Keratinocyte (primary cell): Measurements from ENCODE around the gene PURA. TPM values are rescaled to one million over a fixed set of nuclear protein-coding genes. Genes with fewer than 3 reads are reported as not detected.

ENCODE experiments used
- DNase-seq: peaks from one replicate; pipeline ENCODE4 v3.0.0-alpha.2; 2011; ENCODE audit warnings: low read depth, missing footprints, low spot score
- FAIRE-seq: peaks from 2 replicates; lab custom pipeline; 2011; peaks lifted over from hg19 to GRCh38; lab: Jason Lieb, UNC
- H2AFZ ChIP-seq: 2 replicates; pipeline ENCODE4 v1.6.0; 2012; ENCODE audit warnings: low read length, control low read depth, inconsistent platforms; ENCODE audit not compliant: control insufficient read depth
- H3K27ac ChIP-seq: 2 replicates; pipeline ENCODE4 v1.5.1; 2011; ENCODE audit warnings: low read length; ENCODE audit not compliant: control insufficient read depth, insufficient read depth
- H3K27me3 ChIP-seq: 3 replicates; pipeline ENCODE4 v1.6.0; 2011; ENCODE audit warnings: low read length; ENCODE audit not compliant: control insufficient read depth, insufficient read depth; ENCODE audit errors: extremely low read depth
- H3K36me3 ChIP-seq, 2 experiments: 2 replicates in 1 of 2; 3 replicates in 1 of 2; pipeline ENCODE4 v1.5.1; 2011; ENCODE audit warnings: low read length in 2 of 2, mild to moderate bottlenecking in 1 of 2; ENCODE audit not compliant: control insufficient read depth in 2 of 2, insufficient read depth in 2 of 2; ENCODE audit errors: extremely low read depth in 1 of 2
- H3K4me1 ChIP-seq: 3 replicates; pipeline ENCODE4 v1.5.1; 2011; ENCODE audit warnings: low read length; ENCODE audit not compliant: control insufficient read depth, insufficient read depth; ENCODE audit errors: extremely low read depth
- H3K4me2 ChIP-seq: 3 replicates; pipeline ENCODE4 v1.6.0; 2011; ENCODE audit warnings: low read depth, low read length; ENCODE audit not compliant: control insufficient read depth, insufficient read depth; ENCODE audit errors: extremely low read depth
- H3K4me3 ChIP-seq, 3 experiments: fragments of 200-600 bp in 1 of 3; sonication (generic) in 1 of 3; 2 replicates in 2 of 3; 3 replicates in 1 of 3; pipeline ENCODE4 v1.5.1; 2011 to 2016; ENCODE audit warnings: low read length in 3 of 3, mild to moderate bottlenecking in 3 of 3, control low read depth in 2 of 3, inconsistent platforms in 1 of 3, low read depth in 1 of 3, mixed read lengths in 1 of 3, mixed run types in 1 of 3, moderate library complexity in 1 of 3; ENCODE audit not compliant: control insufficient read depth in 2 of 3, insufficient read depth in 2 of 3; ENCODE audit errors: extremely low read depth in 1 of 3
- H3K79me2 ChIP-seq: 2 replicates; pipeline ENCODE4 v1.6.0; 2012; ENCODE audit warnings: low read length; ENCODE audit not compliant: control insufficient read depth, insufficient read depth
- H3K9ac ChIP-seq: 3 replicates; pipeline ENCODE4 v1.6.0; 2011; ENCODE audit warnings: low read length; ENCODE audit not compliant: control insufficient read depth, insufficient read depth; ENCODE audit errors: extremely low read depth
- H3K9me1 ChIP-seq: 3 replicates; pipeline ENCODE4 v1.6.0; 2011; ENCODE audit warnings: low read length; ENCODE audit not compliant: control insufficient read depth, insufficient read depth; ENCODE audit errors: extremely low read depth
- H3K9me3 ChIP-seq: 2 replicates; pipeline ENCODE4 v1.5.1; 2012; ENCODE audit warnings: low read depth, low read length; ENCODE audit not compliant: control insufficient read depth
- H4K20me1 ChIP-seq: 3 replicates; pipeline ENCODE4 v1.6.0; 2011; ENCODE audit warnings: low read length; ENCODE audit not compliant: control insufficient read depth, insufficient read depth; ENCODE audit errors: extremely low read depth
- CTCF ChIP-seq, 3 experiments: IDR thresholded peaks in 1 of 3; conservative IDR thresholded peaks in 1 of 3; optimal IDR thresholded peaks in 1 of 3; 2 replicates in 2 of 3; 3 replicates in 1 of 3; pipeline versions ENCODE3 to v1.5.1; 2011; ENCODE audit warnings: low read length in 3 of 3, mild to moderate bottlenecking in 3 of 3, moderate library complexity in 2 of 3, control low read depth in 1 of 3, inconsistent platforms in 1 of 3; ENCODE audit not compliant: insufficient read depth in 2 of 3; ENCODE audit errors: extremely low read depth in 1 of 3
- EZH2 ChIP-seq: IDR thresholded peaks from one replicate; pipeline ENCODE4 v1.6.1; 2012; ENCODE audit warnings: inconsistent platforms, mild to moderate bottlenecking, low read length, moderate library complexity
- dilution Hi-C: fragments of 300-500 bp; cut with MboI; formaldehyde crosslinking; loops from one replicate; pipeline ENCODE4 v1.7.0; 2020; ENCODE audit warnings: low sequenced_read_pairs; ENCODE audit not compliant: extremely low pct_ligation_motif_present
- polyA plus RNA-seq, 5 experiments: library from polyadenylated mRNA; depleted of rRNA in 3 of 5; stranded (reverse) in 3 of 5; stranded (forward) in 1 of 5; unstranded in 1 of 5; fragments of >200 nt; gene quantifications; 1 replicate in 1 of 5; 2 replicates in 3 of 5; 3 replicates in 1 of 5; pipeline versions ENCODE4 v1.2.1 to v1.2.3, GENCODE V29; 2011 to 2012; ENCODE audit warnings: missing spikeins in 2 of 5, low read depth in 1 of 5, low replicate concordance in 1 of 5

PURA gene
- polyA plus RNA-seq, 1 donor (not counting 4 experiments of a cell fraction or from before 2014, with no cell fraction given) = 4.1 TPM

- no peaks in the 10 kb centered on the region for H3K36me3 ChIP-seq
- peaks cover 4% of the 10 kb centered on the region for H3K79me2 ChIP-seq
- H2AFZ ChIP-seq = no peak overlapping the region
- DNase-seq (no peak), FAIRE-seq (no peak)
- no peaks in the 10 kb centered on the region for H4K20me1 ChIP-seq
- TF ChIP-seq EZH2 (no peak), CTCF (optimal IDR thresholded peaks at IDR 0.05 in 1 of 3, IDR thresholded peaks at IDR 0.05 in 1 of 3, conservative IDR thresholded peaks at IDR 0.05 in 1 of 3; ENCODE audit: extremely low read depth in 1 of 3, insufficient read depth in 2 of 3, low read length in 3 of 3) (no peak)
- H3K9me1 ChIP-seq = no peaks in the 10 kb centered on the region
- H3K27ac ChIP-seq = no peak overlapping the region
- no peak overlapping the region for H3K9ac ChIP-seq
- H3K4me3 ChIP-seq = no peak overlapping the region
- H3K27me3 ChIP-seq = no peaks in the 10 kb centered on the region
- H3K4me2 ChIP-seq = no peak overlapping the region
- dilution Hi-C loops = no loop called here
- no peaks in the 10 kb centered on the region for H3K9me3 ChIP-seq
- H3K4me1 ChIP-seq = peaks cover 18% of the 10 kb centered on the region
Observed at GRCh38 chr5:140128376-140128775, 14.5 kb downstream of the PURA start.

GRCh38 chr5:140130949-140131733 lies 17.2 kb downstream of the PURA start:
- H3K36me3 ChIP-seq = no peaks in the 10 kb centered on the region
- no peak overlapping the region for H3K9ac ChIP-seq
- no peak overlapping the region for H3K27ac ChIP-seq
- dilution Hi-C loops = no loop called here
- peak overlapping the region; percentile 43 for H2AFZ ChIP-seq
- peak overlapping the region in 1 of 3 experiments; percentile 32 for H3K4me3 ChIP-seq
- H3K79me2 ChIP-seq = peaks cover 4% of the 10 kb centered on the region
- FAIRE-seq (no peak), DNase-seq (no peak)
- H4K20me1 ChIP-seq = no peaks in the 10 kb centered on the region
- no peaks in the 10 kb centered on the region for H3K27me3 ChIP-seq
- H3K4me2 ChIP-seq = peak overlapping the region; percentile 82
- H3K9me1 ChIP-seq = no peaks in the 10 kb centered on the region
- TF ChIP-seq EZH2 (no peak), CTCF (optimal IDR thresholded peaks at IDR 0.05 in 1 of 3, IDR thresholded peaks at IDR 0.05 in 1 of 3, conservative IDR thresholded peaks at IDR 0.05 in 1 of 3; ENCODE audit: extremely low read depth in 1 of 3, insufficient read depth in 2 of 3, low read length in 3 of 3) (no peak)
- peaks cover 18% of the 10 kb centered on the region for H3K4me1 ChIP-seq
- no peaks in the 10 kb centered on the region for H3K9me3 ChIP-seq
